ENCODE measurements around the gene SCGB2B2. TPM values are rescaled to one million over a fixed set of nuclear protein-coding genes. Genes with fewer than 3 reads are reported as not detected.
A peak's percentile ranks its signal among the peaks of the same experiment; 100 is the strongest.

The SCGB2B2 gene
- polyA plus RNA-seq, 2 of the 4 experiments (the other 2 are of a cell fraction), result 0.21 to 0.26 TPM

GRCh38 chr19:34688592-34688991 lies 11.6 kb upstream of the SCGB2B2 start:
- Histone ChIP-seq H3K9me3 (peaks cover 92% of the 10 kb centered on the region), H3K4me2 (no peak overlapping the region), H3K4me1 (no peaks in the 10 kb centered on the region), H3K27ac (no peak overlapping the region), H3K4me3 (no peak overlapping the region)
- POLR2A ChIA-PET, result interaction anchor here (0.7 kb wide), 2 partner anchors 8 to 312 kb away, joined by 3 to 4 read pairs; partner anchors contain the start of gene GRAMD1A
- TF ChIP-seq CBX8 (IDR thresholded peaks at IDR 0.05) (no peak), NR3C1 (IDR thresholded peaks at IDR 0.05) (no peak), HES2 (IDR thresholded peaks at IDR 0.05) (no peak), CEBPB (IDR thresholded peaks at IDR 0.05) (no peak), HOXB13 (CRISPR knock-in tag; IDR thresholded peaks at IDR 0.05; ENCODE audit: low read depth) (no peak), CBX2 (IDR thresholded peaks at IDR 0.05; ENCODE audit: borderline replicate concordance, low read depth) (no peak), KDM5A (IDR thresholded peaks at IDR 0.05) (no peak), KDM1A (IDR thresholded peaks at IDR 0.05; ENCODE audit: low read depth) (no peak), CTCF (IDR thresholded peaks at IDR 0.05) (no peak), HMGXB4 (CRISPR knock-in tag; IDR thresholded peaks at IDR 0.05; ENCODE audit: borderline replicate concordance) (no peak)
- DNase-seq (ENCODE audit: low read depth in 1 of 2, low spot score in 1 of 2), result no peak
- ATAC-seq, result no peak
- no peak for FAIRE-seq
- 25% methylated on average over 1 of the region's 1 CpG for WGBS (ENCODE audit: missing lambda C conversion rate)
- CTCF ChIA-PET, result interaction anchor here (0.6 to 1.6 kb wide), 3 partner anchors 24 to 1779 kb away, joined by 3 read pairs; no protein-coding TSS in a partner anchor

- peaks cover 100% of the 10 kb centered on the region for H3K9me3 ChIP-seq
- WGBS (ENCODE audit: missing lambda C conversion rate), result 53% methylated on average over 2 of the region's 2 CpGs
- CTCF ChIA-PET, result interaction anchor here (0.9 to 1.8 kb wide), 2 partner anchors 25 to 26 kb away, joined by 3 to 6 read pairs; no protein-coding TSS in a partner anchor
Observed at GRCh38 chr19:34687348-34687747, 10.4 kb upstream of the SCGB2B2 start.

GRCh38 chr19:34686455-34686854 lies 9.5 kb upstream of the SCGB2B2 start:
- no peak overlapping the region for H3K27ac ChIP-seq
- FAIRE-seq (peak; percentile 88), ATAC-seq (no peak), DNase-seq (ENCODE audit: low read depth in 1 of 2, low spot score in 1 of 2) (no peak)
- H3K4me3 ChIP-seq, result no peak overlapping the region
- POLR2A ChIA-PET, result interaction anchor here (1.1 kb wide), 1 partner anchor 9 kb away, joined by 5 read pairs; the partner anchor contains the start of genes SCGB2B2 and ZNF302
- CTCF ChIA-PET, result interaction anchor here (0.9 to 1.8 kb wide), 2 partner anchors 25 to 26 kb away, joined by 3 to 6 read pairs; no protein-coding TSS in a partner anchor
- H3K4me2 ChIP-seq, result no peak overlapping the region
- WGBS (ENCODE audit: missing lambda C conversion rate), result 60% methylated on average over 5 of the region's 5 CpGs
- H3K9me3 ChIP-seq, result peaks cover 100% of the 10 kb centered on the region
- TF ChIP-seq MAZ (IDR thresholded peaks at IDR 0.05; ENCODE audit: borderline replicate concordance, low read depth, low read length), result no peak
- TF ChIP-seq EHF (CRISPR knock-in tag; IDR thresholded peaks at IDR 0.05), result no peak
- peak; percentile 82 for TF ChIP-seq HOXA7 (CRISPR knock-in tag; IDR thresholded peaks at IDR 0.05)
- 0 out of 2 replicates have a peak, but pooled peaks have one; percentile 37 for TF ChIP-seq TFCP2L1 (CRISPR knock-in tag; IDR thresholded peaks at IDR 0.05)
- no peak for TF ChIP-seq SMC3 (IDR thresholded peaks at IDR 0.05)
- 0 out of 2 replicates have a peak, but pooled peaks have one; percentile 3 for TF ChIP-seq E2F6 (IDR thresholded peaks at IDR 0.05; ENCODE audit: borderline replicate concordance, low read depth)
- TF ChIP-seq CEBPB (IDR thresholded peaks at IDR 0.05), result 0 out of 4 replicates have a peak, but pooled peaks of 1 of the 2 experiments have one; percentile 6
- H3K4me1 ChIP-seq, result no peaks in the 10 kb centered on the region

More at GRCh38 chr19:34687348-34687747, 10.4 kb upstream of the SCGB2B2 start:
- ATAC-seq (peak in 1 of 2 experiments; percentile 46; a peak in 3 of 6 replicates), DNase-seq (ENCODE audit: low read depth in 1 of 2, low spot score in 1 of 2) (no peak), FAIRE-seq (peak; percentile 54)
- H3K4me1 ChIP-seq, result no peaks in the 10 kb centered on the region
- H3K4me2 ChIP-seq, result no peak overlapping the region
- H3K4me3 ChIP-seq, result no peak overlapping the region
- no peak overlapping the region for H3K27ac ChIP-seq
- POLR2A ChIA-PET, result no interaction called here
- no peak for TF ChIP-seq MAFK (IDR thresholded peaks at IDR 0.05; ENCODE audit: partially characterized antibody)
- TF ChIP-seq RFX5 (IDR thresholded peaks at IDR 0.05), result no peak
- no peak for TF ChIP-seq E2F6 (IDR thresholded peaks at IDR 0.05; ENCODE audit: borderline replicate concordance, low read depth)
- TF ChIP-seq GATA3 (IDR thresholded peaks at IDR 0.05; ENCODE audit: borderline replicate concordance), result peak; percentile 22; the same call in 1 of the 2 replicates
- no peak for TF ChIP-seq NR3C1 (IDR thresholded peaks at IDR 0.05)
